KOPT-K1 (cell line): ENCODE measurements around the gene TARS1.

Experiments
- H3K27ac ChIP-seq: fragments of 200-600 bp; sonication (generic); 2 replicates; pipeline ENCODE4 v1.5.1; 2016; ENCODE audit warnings: antibody characterized with exemption, mild to moderate bottlenecking, low read depth, low read length; ENCODE audit not compliant: poor library complexity, severe bottlenecking
- H3K36me3 ChIP-seq: fragments of 200-600 bp; sonication (generic); 2 replicates; pipeline ENCODE4 v1.5.1; 2017; ENCODE audit warnings: antibody characterized with exemption, mild to moderate bottlenecking, low read length, moderate library complexity; ENCODE audit not compliant: insufficient read depth
- H3K9me3 ChIP-seq: fragments of 200-600 bp; sonication (generic); 2 replicates; pipeline ENCODE4 v1.5.1; 2017; ENCODE audit warnings: antibody characterized with exemption, low read length, mild to moderate bottlenecking; ENCODE audit not compliant: insufficient read depth, poor library complexity, severe bottlenecking

Gene TARS1

DNA sequence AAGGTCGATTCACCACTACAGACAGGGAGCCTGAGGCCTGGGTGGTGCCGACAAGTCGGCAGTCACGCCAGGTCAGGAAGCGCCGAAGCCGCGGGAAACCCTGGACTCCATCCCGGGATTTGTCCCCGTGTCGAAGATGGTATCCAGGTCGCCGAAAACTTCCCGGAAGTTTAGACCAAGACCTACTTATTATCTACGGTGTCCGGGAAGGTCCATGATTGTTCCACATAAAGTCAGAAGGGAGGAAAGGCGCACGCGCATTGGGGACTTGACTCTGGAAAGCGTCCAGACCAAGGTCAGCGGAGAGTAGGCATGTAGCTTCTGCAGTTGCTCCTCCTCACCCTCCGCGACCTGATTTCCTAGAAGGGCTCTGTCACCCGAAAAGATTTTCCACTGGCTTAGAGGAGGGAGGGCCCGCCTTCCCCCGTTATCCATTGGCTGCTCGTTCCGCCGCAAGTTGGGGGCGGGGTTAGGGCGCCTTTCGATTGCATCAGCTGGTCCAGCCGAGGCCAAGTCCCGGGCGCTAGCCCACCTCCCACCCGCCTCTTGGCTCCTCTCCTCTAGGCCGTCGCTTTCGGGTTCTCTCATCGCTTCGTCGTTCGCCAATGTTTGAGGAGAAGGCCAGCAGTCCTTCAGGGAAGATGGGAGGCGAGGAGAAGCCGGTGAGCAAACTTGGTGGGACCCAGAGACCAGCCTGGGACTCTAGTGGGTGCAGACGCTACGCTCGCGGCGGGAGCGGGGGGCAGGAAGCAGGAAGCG lies at the start of gene TARS1:
Gene TARS1 (plus strand): TSS at position 484 of the 759 bp plus-strand sequence. CDS start 122 bp downstream, at position 606.
- Histone ChIP-seq H3K9me3 (no peaks in the 10 kb centered on the region), H3K36me3 (peaks cover 31% of the 10 kb centered on the region), H3K27ac (peak within 1 kb of the TSS; percentile 90)

- no peaks in the 10 kb centered on the region for H3K9me3 ChIP-seq
- H3K27ac ChIP-seq: no peak overlapping the region
- no peaks in the 10 kb centered on the region for H3K36me3 ChIP-seq
Observed at GRCh38 chr5:33398501-33398900, 42.3 kb upstream of the TARS1 start.

GRCh38 chr5:33400675-33401074 lies 40.1 kb upstream of the TARS1 start:
- Histone ChIP-seq H3K36me3 (no peaks in the 10 kb centered on the region), H3K27ac (no peak overlapping the region), H3K9me3 (no peaks in the 10 kb centered on the region)

- H3K9me3 ChIP-seq: no peaks in the 10 kb centered on the region
- H3K27ac ChIP-seq: no peak overlapping the region
- H3K36me3 ChIP-seq: no peaks in the 10 kb centered on the region
Observed at GRCh38 chr5:33401482-33402390, 39.0 kb upstream of the TARS1 start.

GRCh38 chr5:33403187-33403586 lies 37.6 kb upstream of the TARS1 start:
- Histone ChIP-seq H3K27ac (no peak overlapping the region), H3K36me3 (no peaks in the 10 kb centered on the region), H3K9me3 (no peaks in the 10 kb centered on the region)

GRCh38 chr5:33408816-33409215 lies 31.9 kb upstream of the TARS1 start:
- Histone ChIP-seq H3K36me3 (no peaks in the 10 kb centered on the region), H3K27ac (no peak overlapping the region), H3K9me3 (no peaks in the 10 kb centered on the region)

DNA sequence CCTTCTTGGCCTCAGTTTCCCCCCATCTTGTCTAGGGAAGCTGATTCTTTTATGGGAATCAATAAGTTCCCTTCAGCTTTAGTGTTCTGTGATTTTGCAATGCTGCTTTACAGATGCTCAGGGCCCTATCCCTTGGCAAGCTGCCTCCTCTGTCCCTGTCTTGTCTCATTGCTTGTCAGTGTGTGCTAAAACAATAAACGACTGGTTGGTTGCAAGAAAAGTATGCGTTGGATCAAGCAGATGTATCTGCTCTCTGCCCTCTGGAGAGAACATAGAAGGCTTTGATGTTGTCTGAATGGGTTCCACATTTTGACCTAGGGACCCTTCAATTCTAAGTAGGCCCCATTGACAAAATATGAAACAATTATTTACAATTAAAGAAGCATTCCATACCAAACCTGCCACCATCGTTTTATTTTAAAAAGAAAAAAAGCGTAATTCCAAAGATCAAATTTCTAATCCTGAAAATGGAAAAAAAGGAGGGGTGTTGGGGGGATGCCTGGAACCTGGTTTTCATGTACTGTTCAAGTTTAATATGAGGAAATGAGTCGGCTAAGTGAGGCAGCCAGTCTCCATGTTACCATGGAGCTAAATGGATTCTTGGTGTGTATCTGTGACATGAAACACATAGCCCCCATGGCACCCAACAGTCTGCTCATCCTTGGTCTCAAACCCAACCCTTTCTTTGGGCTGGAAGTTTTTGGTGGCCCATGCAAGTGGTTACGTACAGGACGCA lies 31.2 kb upstream of the TARS1 start:
- Histone ChIP-seq H3K27ac (no peak overlapping the region), H3K36me3 (no peaks in the 10 kb centered on the region), H3K9me3 (no peaks in the 10 kb centered on the region)

DNA sequence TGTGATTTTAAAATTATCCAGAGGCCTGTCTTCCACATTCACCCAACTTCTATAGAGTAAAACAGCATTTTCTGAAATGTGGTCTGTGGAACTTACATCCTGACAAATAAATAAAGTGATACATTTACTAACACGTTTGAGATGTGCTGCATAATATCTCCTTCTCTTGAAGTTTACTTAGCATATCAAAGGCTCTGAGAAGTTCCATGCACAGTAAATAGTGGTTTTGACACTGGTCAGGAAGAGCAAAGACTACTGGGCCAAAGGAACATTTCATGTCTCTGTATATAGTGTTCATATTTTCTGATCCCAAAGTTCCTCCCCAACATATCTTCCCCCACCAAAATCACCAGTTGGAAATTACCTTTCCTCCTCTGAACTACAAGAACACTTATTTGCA lies 30.5 kb upstream of the TARS1 start:
- no peaks in the 10 kb centered on the region for H3K36me3 ChIP-seq
- H3K9me3 ChIP-seq: no peaks in the 10 kb centered on the region
- H3K27ac ChIP-seq: no peak overlapping the region

- Histone ChIP-seq H3K27ac (no peak overlapping the region), H3K9me3 (no peaks in the 10 kb centered on the region)
Observed at GRCh38 chr5:33411498-33411897, 29.3 kb upstream of the TARS1 start.

DNA sequence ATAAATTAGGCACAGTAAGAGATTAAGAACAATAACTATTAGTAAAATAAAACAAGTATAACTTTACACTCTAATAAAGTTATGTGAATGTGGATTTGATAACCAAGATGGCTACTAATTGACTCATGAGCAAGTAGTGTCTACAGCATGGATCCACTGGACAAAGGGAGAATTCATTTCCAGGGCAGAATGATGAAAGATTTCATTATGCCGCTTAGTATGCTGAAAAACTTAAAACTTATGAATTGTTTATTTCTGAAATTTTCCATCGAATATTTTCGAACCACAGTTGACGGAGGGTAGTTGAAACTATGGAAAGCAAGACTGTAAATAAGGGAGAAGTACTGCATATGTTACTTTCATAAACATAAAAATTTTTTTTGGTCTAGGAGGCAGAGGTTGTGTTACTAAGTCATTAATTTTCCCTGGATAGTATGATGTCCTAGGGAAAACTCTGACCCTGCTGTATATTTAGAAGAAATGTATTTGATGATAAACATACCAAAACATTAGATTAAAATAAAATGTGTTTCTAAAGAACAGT lies 24.9 kb upstream of the TARS1 start:
- no peak overlapping the region for H3K27ac ChIP-seq
- H3K36me3 ChIP-seq: no peaks in the 10 kb centered on the region
- no peaks in the 10 kb centered on the region for H3K9me3 ChIP-seq

More at GRCh38 chr5:33411498-33411897, 29.3 kb upstream of the TARS1 start:
- no peaks in the 10 kb centered on the region for H3K36me3 ChIP-seq

DNA sequence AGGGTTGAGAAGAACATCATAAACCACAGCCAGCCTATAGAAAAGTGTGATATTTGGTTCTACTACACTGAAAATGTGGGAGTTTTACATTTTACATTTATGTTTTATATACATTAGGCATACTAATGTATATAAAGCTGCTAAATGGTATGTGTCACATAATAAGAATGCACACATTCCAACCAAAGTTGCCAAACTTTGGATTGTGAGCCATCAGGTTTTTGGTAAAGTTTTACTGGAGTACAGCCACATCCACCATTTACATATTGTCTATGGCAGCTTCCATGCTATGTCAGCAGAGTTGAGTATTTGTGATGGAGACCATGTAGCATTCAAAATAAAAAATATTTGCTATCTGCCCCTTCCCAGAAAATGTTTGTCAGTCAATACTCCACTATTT lies 23.1 kb upstream of the TARS1 start:
- Histone ChIP-seq H3K27ac (no peak overlapping the region), H3K9me3 (no peaks in the 10 kb centered on the region), H3K36me3 (no peaks in the 10 kb centered on the region)

- Histone ChIP-seq H3K9me3 (no peaks in the 10 kb centered on the region), H3K36me3 (no peaks in the 10 kb centered on the region), H3K27ac (no peak overlapping the region)
Observed at GRCh38 chr5:33420946-33421345, 19.8 kb upstream of the TARS1 start.

DNA sequence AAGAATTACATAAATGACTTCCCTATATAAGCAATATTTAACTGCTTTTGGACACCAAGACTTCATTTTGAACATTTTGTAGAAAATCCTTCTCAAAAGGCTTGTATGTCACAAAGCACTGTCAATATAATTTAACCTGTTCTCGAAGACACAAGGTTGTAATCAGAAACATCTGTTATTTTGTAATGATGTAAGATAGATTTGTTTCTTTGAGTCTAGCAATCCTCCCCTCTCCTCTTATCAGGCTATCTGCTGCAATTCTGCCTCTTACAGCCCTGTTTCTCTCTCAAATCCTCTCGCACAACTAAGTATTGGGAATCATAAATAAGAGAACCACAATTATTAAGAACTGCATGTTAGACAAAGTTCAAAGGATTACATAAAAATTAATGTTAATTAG lies 18.6 kb upstream of the TARS1 start:
- H3K36me3 ChIP-seq: no peaks in the 10 kb centered on the region
- H3K9me3 ChIP-seq: no peaks in the 10 kb centered on the region
- no peak overlapping the region for H3K27ac ChIP-seq

- H3K9me3 ChIP-seq: no peaks in the 10 kb centered on the region
- no peaks in the 10 kb centered on the region for H3K36me3 ChIP-seq
- H3K27ac ChIP-seq: no peak overlapping the region
Observed at GRCh38 chr5:33423018-33423630, 17.6 kb upstream of the TARS1 start.
